ENCODE measurements around the gene DROSHA. TPM values are rescaled to one million over a fixed set of nuclear protein-coding genes. Genes with fewer than 3 reads are reported as not detected.

DROSHA gene
- total RNA-seq, 1 donor from 2014 or later, result 59.8 TPM

- Mint-ChIP-seq H3K27ac (no peak overlapping the region), H3K9me3 (peaks cover 14% of the 10 kb centered on the region), H3K4me1 (peaks cover 3% of the 10 kb centered on the region), H3K36me3 (ENCODE audit: low read depth) (peaks cover 68% of the 10 kb centered on the region), H3K4me3 (no peak overlapping the region), H3K27me3 (no peaks in the 10 kb centered on the region)
- no peak for TF ChIP-seq CTCF (IDR thresholded peaks at IDR 0.05)
- no peak for DNase-seq
- POLR2A ChIA-PET, result no interaction called here
- CTCF ChIA-PET, result no interaction called here
- intact Hi-C loops (cut with micrococcal nuclease), result no loop called here
- ATAC-seq (ENCODE audit: low read depth), result no peak
Observed at GRCh38 chr5:31455172-31455571, 76.7 kb downstream of the DROSHA start.

GRCh38 chr5:31453522-31453921, 78.4 kb downstream of the DROSHA start:
- peaks cover 14% of the 10 kb centered on the region for H3K9me3 Mint-ChIP-seq
- peaks cover 9% of the 10 kb centered on the region for H3K4me1 Mint-ChIP-seq
- no peak overlapping the region for H3K4me3 Mint-ChIP-seq
- peaks cover 72% of the 10 kb centered on the region for H3K36me3 Mint-ChIP-seq (ENCODE audit: low read depth)
- no peak overlapping the region for H3K27ac Mint-ChIP-seq
- intact Hi-C loops (cut with micrococcal nuclease), result no loop called here
- no peaks in the 10 kb centered on the region for H3K27me3 Mint-ChIP-seq
- DNase-seq (no peak), ATAC-seq (ENCODE audit: low read depth) (no peak)
- ChIA-PET POLR2A (no interaction called here), CTCF (no interaction called here)
- no peak for TF ChIP-seq CTCF (IDR thresholded peaks at IDR 0.05)

- no peak for TF ChIP-seq CTCF (IDR thresholded peaks at IDR 0.05)
- CTCF ChIA-PET, result no interaction called here
- Mint-ChIP-seq H3K27me3 (no peaks in the 10 kb centered on the region), H3K4me3 (no peak overlapping the region), H3K4me1 (peaks cover 9% of the 10 kb centered on the region), H3K9me3 (peaks cover 14% of the 10 kb centered on the region), H3K27ac (no peak overlapping the region), H3K36me3 (ENCODE audit: low read depth) (peaks cover 72% of the 10 kb centered on the region)
- DNase-seq (no peak), ATAC-seq (ENCODE audit: low read depth) (no peak)
- intact Hi-C loops (cut with micrococcal nuclease), result no loop called here
- POLR2A ChIA-PET, result no interaction called here
Observed at GRCh38 chr5:31452314-31452713, 79.6 kb downstream of the DROSHA start.

- H3K4me1 Mint-ChIP-seq, result peaks cover 9% of the 10 kb centered on the region
- peaks cover 72% of the 10 kb centered on the region for H3K36me3 Mint-ChIP-seq (ENCODE audit: low read depth)
- no peaks in the 10 kb centered on the region for H3K9me3 Mint-ChIP-seq
- H3K4me3 Mint-ChIP-seq, result no peak overlapping the region
- POLR2A ChIA-PET, result no interaction called here
- H3K27ac Mint-ChIP-seq, result no peak overlapping the region
- intact Hi-C loops (cut with micrococcal nuclease), result no loop called here
- no peak for DNase-seq
- TF ChIP-seq CTCF (IDR thresholded peaks at IDR 0.05), result no peak
- H3K27me3 Mint-ChIP-seq, result no peaks in the 10 kb centered on the region
- ATAC-seq (ENCODE audit: low read depth), result no peak
- CTCF ChIA-PET, result no interaction called here
Observed at GRCh38 chr5:31449962-31450361, 81.9 kb downstream of the DROSHA start.

- ChIA-PET POLR2A (no interaction called here), CTCF (no interaction called here)
- no peak for TF ChIP-seq CTCF (IDR thresholded peaks at IDR 0.05)
- H3K4me1 Mint-ChIP-seq, result peaks cover 9% of the 10 kb centered on the region
- no peaks in the 10 kb centered on the region for H3K9me3 Mint-ChIP-seq
- DNase-seq (no peak), ATAC-seq (ENCODE audit: low read depth) (no peak)
- no peak overlapping the region for H3K27ac Mint-ChIP-seq
- no peaks in the 10 kb centered on the region for H3K27me3 Mint-ChIP-seq
- no peak overlapping the region for H3K4me3 Mint-ChIP-seq
- intact Hi-C loops (cut with micrococcal nuclease), result no loop called here
- H3K36me3 Mint-ChIP-seq (ENCODE audit: low read depth), result peaks cover 78% of the 10 kb centered on the region
Observed at GRCh38 chr5:31449174-31449573, 82.7 kb downstream of the DROSHA start.
